Peyer's patch (tissue), 4 donors: ENCODE data around the gene STK17B. TPM values are rescaled to one million over a fixed set of nuclear protein-coding genes. Genes with fewer than 3 reads are reported as not detected.

Experiments
- DNase-seq, 3 donors: peaks; one replicate each; pipeline ENCODE4 v3.0.0-alpha.2; 2017 to 2019
- H3K27ac ChIP-seq, 4 donors: fragments of 200-600 bp; sonication (generic); one replicate each; pipeline ENCODE4 v1.5.1; 2016 to 2019
- H3K27me3 ChIP-seq, 2 donors: fragments of 200-600 bp; sonication (generic); one replicate each; pipeline ENCODE4 v1.5.1; 2019
- H3K36me3 ChIP-seq, 3 donors: fragments of 200-600 bp; sonication (generic); one replicate each; pipeline ENCODE4 v1.5.1; 2016 to 2019
- H3K4me1 ChIP-seq, 4 donors: fragments of 200-600 bp; sonication (generic); one replicate each; pipeline ENCODE4 v1.5.1; 2016 to 2019
- H3K4me3 ChIP-seq, 4 donors: fragments of 200-600 bp; sonication (generic); 1 replicate in 3 of 4; 2 replicates in 1 of 4; pipeline ENCODE4 v1.5.1; 2016 to 2019; ENCODE audit warnings: mild to moderate bottlenecking in 1 of 4
- H3K9me3 ChIP-seq, 4 donors: fragments of 200-600 bp; sonication (generic); one replicate each; pipeline ENCODE4 v1.5.1; 2016 to 2019; ENCODE audit warnings: mild to moderate bottlenecking in 1 of 4
- POLR2A ChIP-seq, 2 donors: fragments of 450-650 bp; IDR thresholded peaks; one replicate each; pipeline ENCODE4 v1.5.1; 2017; ENCODE audit warnings: antibody characterized with exemption in 2 of 2, mild to moderate bottlenecking in 2 of 2, moderate library complexity in 2 of 2
- total RNA-seq, 4 donors: library from RNA; depleted of rRNA; stranded (reverse); fragments of >200 nt; gene quantifications; one replicate each; pipeline ENCODE4 v1.1.0, GENCODE V29; 2016
- TF ChIP-seq, protein P1 (sequence below), 6 experiments: fragments of 450-650 bp in 4 of 6; fragments of 200-600 bp in 2 of 6; sonication (generic) in 1 of 6; IDR thresholded peaks; one replicate each; pipeline ENCODE4 v1.5.1; 2017 to 2019; ENCODE audit warnings: antibody characterized with exemption in 6 of 6, mild to moderate bottlenecking in 3 of 6, moderate library complexity in 1 of 6

STK17B gene
- total RNA-seq, 4 donors from 2014 or later = 47.3 to 123 (median 56.3) TPM

- Histone ChIP-seq H3K9me3 (no peaks in the 10 kb centered on the region), H3K36me3 (no peaks in the 10 kb centered on the region), H3K27ac (no peak overlapping the region), H3K27me3 (no peaks in the 10 kb centered on the region), H3K4me1 (peaks cover 0 to 4% (median 2%) of the 10 kb centered on the region in 4 donors), H3K4me3 (no peak overlapping the region)
- TF ChIP-seq POLR2A (IDR thresholded peaks at IDR 0.05) = no peak
- TF ChIP-seq, protein P1, sequence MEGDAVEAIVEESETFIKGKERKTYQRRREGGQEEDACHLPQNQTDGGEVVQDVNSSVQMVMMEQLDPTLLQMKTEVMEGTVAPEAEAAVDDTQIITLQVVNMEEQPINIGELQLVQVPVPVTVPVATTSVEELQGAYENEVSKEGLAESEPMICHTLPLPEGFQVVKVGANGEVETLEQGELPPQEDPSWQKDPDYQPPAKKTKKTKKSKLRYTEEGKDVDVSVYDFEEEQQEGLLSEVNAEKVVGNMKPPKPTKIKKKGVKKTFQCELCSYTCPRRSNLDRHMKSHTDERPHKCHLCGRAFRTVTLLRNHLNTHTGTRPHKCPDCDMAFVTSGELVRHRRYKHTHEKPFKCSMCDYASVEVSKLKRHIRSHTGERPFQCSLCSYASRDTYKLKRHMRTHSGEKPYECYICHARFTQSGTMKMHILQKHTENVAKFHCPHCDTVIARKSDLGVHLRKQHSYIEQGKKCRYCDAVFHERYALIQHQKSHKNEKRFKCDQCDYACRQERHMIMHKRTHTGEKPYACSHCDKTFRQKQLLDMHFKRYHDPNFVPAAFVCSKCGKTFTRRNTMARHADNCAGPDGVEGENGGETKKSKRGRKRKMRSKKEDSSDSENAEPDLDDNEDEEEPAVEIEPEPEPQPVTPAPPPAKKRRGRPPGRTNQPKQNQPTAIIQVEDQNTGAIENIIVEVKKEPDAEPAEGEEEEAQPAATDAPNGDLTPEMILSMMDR (IDR thresholded peaks at IDR 0.05) = no peak
- DNase-seq = no peak
Observed at GRCh38 chr2:196103626-196104025, 67.8 kb downstream of the STK17B start.

DNA sequence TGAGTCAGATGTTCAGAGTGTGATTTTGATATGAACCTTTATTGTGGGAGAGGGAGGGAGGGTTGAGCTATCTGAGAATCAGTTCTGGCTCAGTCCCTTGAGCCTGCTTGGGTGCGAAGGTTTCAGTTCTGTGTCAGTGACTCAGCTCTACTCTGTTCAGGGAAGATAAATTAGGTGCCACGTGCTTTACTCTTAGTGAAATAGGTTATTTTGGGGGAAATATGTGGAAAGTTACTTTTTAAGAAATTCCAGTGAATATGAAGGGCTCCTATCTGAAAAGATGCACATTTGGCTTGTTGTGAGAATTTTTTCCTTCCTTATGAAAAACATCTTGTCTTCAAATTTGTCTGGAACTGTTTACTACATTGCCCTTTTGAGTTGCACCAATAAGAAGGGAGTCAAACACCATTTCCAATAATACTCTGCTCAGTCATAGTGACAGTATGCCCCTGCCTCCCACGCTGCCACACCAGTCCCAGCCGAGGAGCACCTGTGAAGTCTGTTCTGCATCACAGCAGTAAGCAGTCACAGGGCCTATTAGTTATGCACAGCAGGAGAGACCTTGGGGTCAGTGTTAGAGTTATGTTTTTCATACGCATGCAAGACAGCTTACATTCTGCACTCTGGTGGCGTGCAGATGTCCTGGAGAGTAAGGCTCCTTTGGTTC lies 69.9 kb downstream of the STK17B start:
- no peaks in the 10 kb centered on the region for H3K9me3 ChIP-seq
- H3K4me3 ChIP-seq = no peak overlapping the region
- peaks cover 0 to 4% (median 2%) of the 10 kb centered on the region in 4 donors for H3K4me1 ChIP-seq
- H3K36me3 ChIP-seq = no peaks in the 10 kb centered on the region
- H3K27me3 ChIP-seq = no peaks in the 10 kb centered on the region
- peak in 2 of 3 donors; percentile 69 to 76 for DNase-seq
- H3K27ac ChIP-seq = peak overlapping the region in 3 of 4 donors; percentile 9 to 32 (median 31)
- TF ChIP-seq POLR2A (IDR thresholded peaks at IDR 0.05) = no peak
- TF ChIP-seq, protein P1 (IDR thresholded peaks at IDR 0.05) = no peak

DNA sequence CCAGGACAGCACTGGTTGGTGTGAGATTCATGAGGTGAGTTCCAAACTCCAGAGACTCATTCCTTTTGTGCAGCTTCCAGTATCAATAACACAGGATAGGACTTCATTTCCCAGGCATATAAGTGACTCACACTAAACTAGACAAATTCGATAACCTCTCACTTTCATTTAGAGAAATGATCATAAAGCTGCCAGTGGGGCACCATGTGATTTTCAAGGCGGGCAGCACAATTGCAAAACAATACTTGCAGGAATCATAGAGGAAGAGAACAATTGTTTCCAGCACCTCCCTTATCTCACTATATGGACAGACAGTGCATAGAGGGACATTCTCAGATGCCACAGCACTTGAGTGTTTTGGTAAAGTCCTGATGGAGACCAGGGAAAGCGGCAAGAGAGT lies 71.5 kb downstream of the STK17B start:
- DNase-seq = no peak
- Histone ChIP-seq H3K4me3 (no peak overlapping the region), H3K36me3 (no peaks in the 10 kb centered on the region), H3K27ac (no peak overlapping the region), H3K4me1 (peaks cover 0 to 4% (median 2%) of the 10 kb centered on the region in 4 donors), H3K27me3 (no peaks in the 10 kb centered on the region), H3K9me3 (no peaks in the 10 kb centered on the region)
- no peak for TF ChIP-seq POLR2A (IDR thresholded peaks at IDR 0.05)
- TF ChIP-seq, protein P1 (IDR thresholded peaks at IDR 0.05) = no peak

DNA sequence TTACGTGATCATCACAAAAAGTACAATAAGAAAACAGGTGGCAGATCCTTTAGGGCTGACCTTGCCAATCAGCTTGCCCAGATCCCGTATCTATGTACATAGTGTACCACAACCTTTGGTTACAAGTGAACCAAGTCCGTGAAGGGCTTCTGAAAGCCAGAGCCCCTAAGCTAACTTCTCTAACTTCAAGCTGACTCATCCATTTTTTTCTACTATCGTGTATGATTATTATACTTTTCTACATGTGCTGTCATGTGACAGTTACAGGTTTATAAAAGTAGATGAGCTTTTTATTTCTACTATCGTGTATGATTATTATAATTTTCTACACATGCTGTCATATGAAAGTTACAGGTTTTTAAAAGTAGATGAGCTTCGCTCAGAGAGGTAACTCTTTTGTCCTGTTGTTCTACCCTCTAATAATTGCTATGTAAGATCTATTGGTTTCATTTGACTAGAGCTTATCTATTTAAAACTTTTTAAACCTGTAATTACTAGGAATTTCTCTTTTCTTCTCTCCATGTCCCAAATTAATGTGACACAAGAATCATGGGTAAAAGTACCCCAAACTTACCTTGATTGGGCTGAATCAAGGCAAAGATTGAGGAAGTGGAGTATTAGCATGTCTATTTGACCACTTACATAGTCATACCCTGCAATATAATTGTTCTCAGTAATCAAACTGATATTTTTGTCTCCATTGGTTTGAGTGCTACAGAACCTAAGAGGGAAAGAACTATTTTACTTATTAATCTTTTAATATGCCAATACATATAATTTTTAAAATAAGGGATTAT lies 73.3 kb downstream of the STK17B start:
- Histone ChIP-seq H3K27ac (no peak overlapping the region), H3K4me3 (no peak overlapping the region), H3K27me3 (no peaks in the 10 kb centered on the region), H3K4me1 (peaks cover 0 to 4% (median 2%) of the 10 kb centered on the region in 4 donors), H3K36me3 (no peaks in the 10 kb centered on the region), H3K9me3 (no peaks in the 10 kb centered on the region)
- no peak for DNase-seq
- TF ChIP-seq POLR2A (IDR thresholded peaks at IDR 0.05) = no peak
- TF ChIP-seq, protein P1 (IDR thresholded peaks at IDR 0.05) = no peak

GRCh38 chr2:196096982-196097745 lies 74.2 kb downstream of the STK17B start:
- Histone ChIP-seq H3K27ac (no peak overlapping the region), H3K27me3 (no peaks in the 10 kb centered on the region), H3K9me3 (no peaks in the 10 kb centered on the region), H3K36me3 (no peaks in the 10 kb centered on the region), H3K4me1 (peaks cover 0 to 4% (median 2%) of the 10 kb centered on the region in 4 donors), H3K4me3 (no peak overlapping the region)
- TF ChIP-seq POLR2A (IDR thresholded peaks at IDR 0.05) = no peak
- TF ChIP-seq, protein P1 (IDR thresholded peaks at IDR 0.05) = no peak
- no peak for DNase-seq
